SK-N-MC (cell line): Measurements from ENCODE around the gene CYP20A1.

Experiments used
- FOXP2 ChIP-seq: optimal IDR thresholded peaks from 2 replicates; pipeline ENCODE3; 2011; ENCODE audit warnings: mild to moderate bottlenecking, moderate library complexity; ENCODE audit not compliant: insufficient read depth; ENCODE audit errors: extremely low read length, control extremely low read depth
- POLR2AphosphoS5 ChIP-seq: IDR thresholded peaks from 2 replicates; pipeline ENCODE4 v1.6.1; 2012; ENCODE audit warnings: mild to moderate bottlenecking, low read depth, low read length, borderline replicate concordance

GRCh38 chr2:203338322-203338721, 99.5 kb downstream of the CYP20A1 start:
- TF ChIP-seq POLR2AphosphoS5 (no peak), FOXP2 (no peak)
